HuH-7 (cell line): Measurements from ENCODE around the gene PRSS12.
A peak's percentile ranks its signal among the peaks of the same experiment; 100 is the strongest.

Source experiments
- DNase-seq: peaks from one replicate; pipeline ENCODE4 v3.0.0; 2011; ENCODE audit warnings: low spot score

The PRSS12 gene

GRCh38 chr4:118357601-118358000 lies 4.8 kb upstream of the PRSS12 start:
- no peak for DNase-seq

DNA sequence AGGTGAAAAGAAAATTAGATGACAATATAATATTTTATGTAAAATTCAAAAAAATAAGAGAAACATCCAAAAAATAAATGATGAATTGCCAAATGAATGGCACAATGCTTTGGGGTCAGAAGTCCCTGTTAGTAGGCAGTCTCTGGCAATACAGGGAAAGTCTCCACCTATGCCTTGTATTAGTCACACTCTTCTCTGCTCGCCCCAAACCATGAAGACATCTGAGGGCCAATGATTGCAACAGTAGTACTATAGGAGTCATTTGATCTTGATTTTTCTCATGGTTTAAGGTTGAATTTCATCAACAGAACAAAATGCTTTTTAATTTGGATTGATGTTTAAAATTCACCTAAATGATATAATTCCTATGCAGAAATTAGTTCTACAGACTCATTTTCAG lies 3.9 kb upstream of the PRSS12 start:
- DNase-seq, result no peak

DNA sequence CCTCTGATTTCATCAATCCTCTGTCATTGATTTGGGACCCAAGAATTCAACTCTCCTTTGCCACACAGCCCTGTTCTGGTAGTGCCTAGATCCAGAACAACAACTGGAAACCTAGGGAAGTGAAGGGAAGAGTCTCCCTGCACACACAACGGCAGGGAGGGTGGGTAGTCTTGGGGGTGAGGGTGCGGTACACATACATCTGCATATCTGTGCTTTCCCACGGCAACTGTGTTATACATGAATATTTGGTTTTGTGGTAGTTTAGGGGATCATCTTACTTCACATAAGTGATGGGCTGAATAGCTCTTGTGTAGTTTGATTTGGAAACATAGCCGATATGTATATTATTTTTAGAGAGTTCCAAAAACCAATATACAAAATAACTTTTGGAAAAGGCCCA lies 3.3 kb upstream of the PRSS12 start:
- no peak for DNase-seq

- no peak for DNase-seq
Observed at GRCh38 chr4:118354913-118355312, 2.1 kb upstream of the PRSS12 start.

DNA sequence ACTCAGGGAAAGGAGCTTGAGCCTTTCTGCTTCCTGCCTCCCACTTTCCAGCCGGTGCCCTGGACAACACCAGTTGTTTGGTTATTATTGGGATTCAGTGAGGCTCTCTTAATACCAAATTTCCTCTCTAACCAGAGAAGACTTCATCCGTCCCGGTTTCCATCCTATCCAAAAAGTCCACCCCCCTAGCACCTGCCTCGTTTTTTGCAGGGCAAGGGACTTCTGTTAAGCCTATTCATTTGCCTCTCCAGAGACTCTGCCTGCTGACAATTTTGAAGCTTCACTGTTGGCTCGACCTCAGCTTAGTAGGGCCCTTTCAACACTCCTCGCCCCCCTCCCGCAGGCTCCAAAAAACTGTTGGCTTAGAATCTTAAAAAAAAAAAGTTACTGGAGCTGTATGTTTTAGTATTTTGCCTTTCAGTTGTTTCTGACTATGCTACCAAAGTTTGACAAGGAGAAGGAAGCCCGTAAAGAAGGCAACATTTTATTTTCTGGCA lies 779 bp upstream of the PRSS12 start:
- DNase-seq, result no peak

- DNase-seq, result peak; percentile 36
Observed at GRCh38 chr4:118351851-118352827, 664 bp downstream of the PRSS12 start.

- no peak for DNase-seq
Observed at GRCh38 chr4:118350961-118351360, 1.8 kb downstream of the PRSS12 start.

DNA sequence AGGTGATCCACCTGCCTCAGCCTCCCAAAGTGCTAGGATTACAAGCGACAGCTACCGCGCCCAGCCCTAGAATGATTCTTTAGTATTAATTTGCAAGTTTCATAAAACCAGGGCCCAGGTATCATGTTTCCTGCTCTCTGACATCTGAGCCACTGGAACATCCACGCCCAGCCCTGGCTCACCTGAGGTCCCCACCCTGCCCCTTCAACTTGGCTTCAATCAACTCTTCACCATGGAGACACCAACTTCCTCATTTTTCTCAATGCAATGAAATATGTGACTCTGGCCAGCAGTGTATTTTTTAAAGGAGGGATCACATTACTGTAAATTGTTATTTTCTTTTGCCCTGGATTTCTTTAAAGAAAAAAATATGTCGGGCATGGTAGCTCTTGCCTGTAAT lies 3.9 kb downstream of the PRSS12 start:
- DNase-seq, result no peak

DNA sequence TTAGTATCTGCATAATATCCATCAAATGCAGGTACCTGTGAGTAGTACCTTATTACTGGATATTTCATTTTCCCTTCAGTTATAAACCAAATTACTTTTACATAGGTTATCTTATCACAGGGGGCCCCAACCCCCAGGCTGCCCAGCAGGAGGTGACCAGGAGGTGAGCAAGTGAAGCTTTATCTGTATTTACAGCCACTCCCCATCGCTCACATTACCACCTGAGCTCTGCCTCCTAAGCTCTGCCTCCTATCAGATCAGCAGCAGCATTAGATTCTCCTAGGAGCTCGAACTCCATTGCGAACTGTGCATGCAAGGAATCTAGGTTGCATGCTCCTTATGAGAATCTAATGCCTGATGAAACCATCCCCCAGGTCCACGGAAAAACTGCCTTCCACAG lies 6.3 kb downstream of the PRSS12 start:
- no peak for DNase-seq

DNA sequence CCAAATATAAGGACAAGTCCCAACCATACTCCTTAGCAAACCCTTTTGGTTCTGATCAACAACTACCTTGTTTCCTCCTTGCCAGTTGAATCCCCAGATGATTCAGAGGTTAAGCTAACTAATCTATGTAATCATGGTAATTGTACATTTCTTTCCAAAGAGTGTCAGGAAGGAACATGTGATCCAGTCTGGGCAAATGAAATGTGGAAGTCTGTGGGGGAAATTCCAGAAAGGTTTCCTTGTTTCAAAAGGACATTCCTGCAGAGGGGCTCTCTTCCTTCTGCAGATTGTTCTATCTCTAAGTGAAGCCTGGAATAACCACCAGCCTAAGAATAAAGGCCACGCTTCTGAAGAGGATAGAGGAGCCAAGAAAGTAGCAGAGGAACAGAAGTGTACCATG lies 7.0 kb downstream of the PRSS12 start:
- DNase-seq, result no peak

GRCh38 chr4:118344801-118345200 lies 8.0 kb downstream of the PRSS12 start:
- no peak for DNase-seq

DNA sequence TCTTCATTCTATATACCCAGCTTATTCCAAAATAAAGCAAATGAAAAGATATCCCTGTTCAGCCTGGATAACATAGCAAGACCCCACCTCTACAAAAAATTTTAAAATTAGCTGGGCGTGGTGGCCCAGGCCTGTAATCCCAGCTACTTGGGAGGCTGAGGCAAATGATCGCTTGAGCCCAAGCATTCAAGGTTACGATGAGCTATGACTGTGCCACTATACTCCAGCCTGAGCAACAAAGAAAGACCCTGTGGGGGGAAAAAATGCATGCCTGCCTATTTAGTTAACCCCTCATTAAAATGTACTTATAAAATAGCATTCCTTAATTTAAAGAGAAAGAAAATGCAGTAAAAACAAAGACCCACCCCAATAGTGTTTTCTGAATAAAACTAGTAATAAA lies 9.3 kb downstream of the PRSS12 start:
- DNase-seq, result no peak

DNA sequence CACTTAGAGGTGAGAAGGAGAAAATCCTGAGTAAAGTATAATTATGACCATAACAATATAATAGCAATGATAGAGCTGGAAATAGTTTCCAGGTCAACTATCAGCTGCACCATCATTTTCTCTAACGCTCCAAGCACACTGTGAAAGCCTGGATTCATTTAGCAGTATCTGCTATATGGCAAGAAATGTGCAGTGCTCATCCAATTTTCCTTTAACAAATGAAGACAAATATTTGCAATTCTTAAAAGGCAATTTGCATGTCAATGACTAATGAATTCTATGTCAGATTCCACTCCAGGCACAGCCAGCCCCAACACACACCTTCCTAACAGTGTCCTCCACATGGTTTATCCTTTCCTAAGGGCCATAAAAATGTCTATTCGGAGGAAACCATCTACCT lies 12.7 kb downstream of the PRSS12 start:
- no peak for DNase-seq

- DNase-seq, result no peak
Observed at GRCh38 chr4:118338981-118339765, 13.6 kb downstream of the PRSS12 start.

DNA sequence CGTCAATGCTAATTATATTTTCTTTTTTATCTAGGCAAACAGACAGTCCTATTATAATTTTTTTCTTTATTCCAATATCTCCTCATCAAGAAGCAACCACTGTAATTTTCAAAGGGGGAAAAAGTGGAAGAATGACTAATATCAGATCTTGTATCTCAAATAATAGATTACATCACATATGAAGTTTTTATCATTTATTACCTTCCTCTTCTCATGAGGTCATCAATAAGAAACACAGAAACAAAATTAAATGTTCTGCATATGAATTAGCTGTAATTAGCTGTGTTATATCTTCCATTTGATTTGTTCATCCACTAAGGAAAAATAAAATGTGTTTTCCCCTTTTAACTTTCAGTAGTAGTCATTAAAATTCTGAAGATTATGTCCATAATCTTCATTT lies 14.3 kb downstream of the PRSS12 start:
- DNase-seq, result no peak

GRCh38 chr4:118337954-118338353 lies 14.8 kb downstream of the PRSS12 start:
- no peak for DNase-seq

GRCh38 chr4:118335774-118336173 lies 17.0 kb downstream of the PRSS12 start:
- no peak for DNase-seq

GRCh38 chr4:118335324-118335723 lies 17.5 kb downstream of the PRSS12 start:
- DNase-seq, result no peak

GRCh38 chr4:118331352-118331751 lies 21.5 kb downstream of the PRSS12 start:
- no peak for DNase-seq

GRCh38 chr4:118329849-118330248 lies 23.0 kb downstream of the PRSS12 start:
- DNase-seq, result no peak

GRCh38 chr4:118327554-118328241 lies 25.1 kb downstream of the PRSS12 start:
- DNase-seq, result no peak

GRCh38 chr4:118326585-118326984 lies 26.2 kb downstream of the PRSS12 start:
- no peak for DNase-seq
